Smooth muscle cell (in vitro differentiated cells): ENCODE results near the gene GRB14. TPM values are rescaled to one million over a fixed set of nuclear protein-coding genes. Genes with fewer than 3 reads are reported as not detected.

Experiments used
- DNase-seq: peaks from one replicate; lab custom pipeline; 2025; ENCODE audit not compliant: unreplicated experiment; lab: John Stamatoyannopoulos, UW
- H2AFZ ChIP-seq: fragments of 200-600 bp; sonication (generic); 2 replicates; pipeline ENCODE4 v1.6.0; 2016; ENCODE audit warnings: antibody characterized with exemption, low read depth, mild to moderate bottlenecking
- H3F3A ChIP-seq: fragments of 200-600 bp; sonication (generic); 2 replicates; pipeline ENCODE4 v1.6.0; 2017; ENCODE audit warnings: antibody characterized with exemption, low read depth
- H3K27ac ChIP-seq: fragments of 200-600 bp; sonication (generic); 2 replicates; pipeline ENCODE4 v1.5.1; 2016; ENCODE audit warnings: low read depth, mild to moderate bottlenecking
- H3K27me3 ChIP-seq: fragments of 200-600 bp; sonication (generic); 2 replicates; pipeline ENCODE4 v1.6.1; 2016; ENCODE audit warnings: low read depth, mild to moderate bottlenecking
- H3K36me3 ChIP-seq: fragments of 200-600 bp; sonication (generic); 2 replicates; pipeline ENCODE4 v1.5.1; 2016; ENCODE audit warnings: low read depth
- H3K4me1 ChIP-seq: fragments of 200-600 bp; sonication (generic); 2 replicates; pipeline ENCODE4 v1.5.1; 2016; ENCODE audit warnings: low read depth
- H3K4me2 ChIP-seq: fragments of 200-600 bp; sonication (generic); 2 replicates; pipeline ENCODE4 v1.6.0; 2016; ENCODE audit warnings: mild to moderate bottlenecking
- H3K4me3 ChIP-seq: fragments of 200-600 bp; sonication (generic); 2 replicates; pipeline ENCODE4 v1.5.1; 2016; ENCODE audit warnings: mild to moderate bottlenecking
- H3K79me2 ChIP-seq: fragments of 200-600 bp; sonication (generic); 2 replicates; pipeline ENCODE4 v1.6.0; 2016; ENCODE audit warnings: low read depth, mild to moderate bottlenecking
- H3K9ac ChIP-seq: fragments of 200-600 bp; sonication (generic); 2 replicates; pipeline ENCODE4 v1.6.0; 2016; ENCODE audit warnings: low read depth
- H3K9me3 ChIP-seq: fragments of 200-600 bp; sonication (generic); replicated peaks from 2 replicates; pipeline ENCODE4 v1.5.1; 2016; ENCODE audit warnings: low read depth
- H4K20me1 ChIP-seq: fragments of 200-600 bp; sonication (generic); 2 replicates; pipeline ENCODE4 v1.6.0; 2016; ENCODE audit warnings: low read depth
- CTCF ChIP-seq: fragments of 200-600 bp; sonication (generic); IDR thresholded peaks from 2 replicates; pipeline ENCODE4 v1.5.1; 2017; ENCODE audit warnings: borderline replicate concordance, mild to moderate bottlenecking, antibody characterized with exemption; ENCODE audit not compliant: insufficient read depth, poor library complexity, severe bottlenecking
- WGBS: methylation state at CpG from one replicate; pipeline ENCODE4 v1.1.7; 2016; ENCODE audit warnings: low lambda C conversion rate; 5-methylcytosine and 5-hydroxymethylcytosine counted together
- polyA plus RNA-seq: library from polyadenylated mRNA; unstranded; fragments of >200 nt; fragmentation: Nextera tagmentation; extraction: Ambion mirVana; gene quantifications from 2 replicates; pipeline ENCODE4 v1.2.1, GENCODE V29; 2016
- total RNA-seq: library from RNA; depleted of rRNA; stranded (reverse); fragments of >200 nt; gene quantifications from 2 replicates; pipeline ENCODE4 v1.2.3, GENCODE V29; 2014

The GRB14 gene
- total and polyA plus RNA-seq, 2 experiments from 2014 or later, result 0.22 TPM; not detected in 1

DNA sequence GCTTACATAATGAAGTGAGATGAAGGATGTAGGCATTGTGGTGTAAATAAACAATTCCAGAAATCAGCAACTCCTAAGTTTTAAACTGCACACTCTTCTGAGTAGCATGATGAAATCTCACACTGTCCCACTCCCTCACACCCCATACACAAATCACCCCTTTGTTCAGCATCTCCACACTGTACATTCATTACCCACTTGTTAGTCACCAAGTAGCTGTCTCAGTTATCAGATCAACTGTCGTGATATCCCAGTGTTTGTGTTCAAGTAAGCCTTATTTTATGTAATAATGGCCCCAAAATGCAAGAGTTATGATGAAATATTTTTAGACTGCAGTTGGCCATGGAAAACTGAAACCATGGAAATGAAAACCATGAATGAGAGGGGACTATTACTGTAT, 135.7 kb downstream of the GRB14 start:
- no peak overlapping the region for H3K4me3 ChIP-seq
- no peaks in the 10 kb centered on the region for H3K9me3 ChIP-seq
- no peaks in the 10 kb centered on the region for H3F3A ChIP-seq
- 20% methylated on average over 1 of the region's 1 CpG for WGBS
- H3K9ac ChIP-seq, result no peak overlapping the region
- no peak overlapping the region for H2AFZ ChIP-seq
- H3K27ac ChIP-seq, result no peak overlapping the region
- H3K36me3 ChIP-seq, result no peaks in the 10 kb centered on the region
- TF ChIP-seq CTCF, result no peak
- no peaks in the 10 kb centered on the region for H4K20me1 ChIP-seq
- H3K79me2 ChIP-seq, result no peaks in the 10 kb centered on the region
- no peak for DNase-seq
- no peaks in the 10 kb centered on the region for H3K27me3 ChIP-seq
- no peaks in the 10 kb centered on the region for H3K4me1 ChIP-seq
- no peak overlapping the region for H3K4me2 ChIP-seq

GRCh38 chr2:164479460-164479859, 141.8 kb downstream of the GRB14 start:
- H3K9me3 ChIP-seq, result no peaks in the 10 kb centered on the region
- H3K4me1 ChIP-seq, result no peaks in the 10 kb centered on the region
- no peaks in the 10 kb centered on the region for H3K27me3 ChIP-seq
- 18% methylated on average over 2 of the region's 2 CpGs for WGBS
- H3K4me3 ChIP-seq, result no peak overlapping the region
- no peak overlapping the region for H3K4me2 ChIP-seq
- H3K9ac ChIP-seq, result no peak overlapping the region
- no peak overlapping the region for H2AFZ ChIP-seq
- no peaks in the 10 kb centered on the region for H4K20me1 ChIP-seq
- H3K36me3 ChIP-seq, result no peaks in the 10 kb centered on the region
- no peak overlapping the region for H3K27ac ChIP-seq
- H3F3A ChIP-seq, result no peaks in the 10 kb centered on the region
- no peaks in the 10 kb centered on the region for H3K79me2 ChIP-seq
- TF ChIP-seq CTCF, result peak; percentile 53
- no peak for DNase-seq

DNA sequence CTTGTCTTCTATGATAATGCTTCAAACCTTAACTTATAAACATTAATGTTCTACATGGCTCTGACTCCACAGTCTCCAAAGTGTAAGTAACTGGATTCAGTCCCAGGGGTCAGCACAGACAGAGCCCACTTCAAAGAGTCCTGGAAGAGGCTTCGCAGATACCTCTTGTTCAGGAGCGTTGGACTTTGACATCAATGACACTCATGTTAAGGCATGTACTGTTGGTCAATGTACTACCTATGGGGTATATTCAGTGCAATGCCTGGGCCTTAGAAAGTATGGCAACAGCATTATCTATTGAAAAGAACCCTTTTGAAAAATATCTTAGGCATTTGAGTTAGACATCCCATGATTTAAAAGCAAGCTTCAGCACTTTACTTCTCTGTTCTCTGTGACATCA, 143.1 kb downstream of the GRB14 start:
- DNase-seq, result no peak
- no peak overlapping the region for H3K4me3 ChIP-seq
- TF ChIP-seq CTCF, result no peak
- no peaks in the 10 kb centered on the region for H3K4me1 ChIP-seq
- WGBS, result 91% methylated on average over 2 of the region's 2 CpGs
- H3K36me3 ChIP-seq, result no peaks in the 10 kb centered on the region
- H3F3A ChIP-seq, result no peaks in the 10 kb centered on the region
- no peaks in the 10 kb centered on the region for H4K20me1 ChIP-seq
- no peaks in the 10 kb centered on the region for H3K79me2 ChIP-seq
- no peak overlapping the region for H3K27ac ChIP-seq
- H3K9me3 ChIP-seq, result no peaks in the 10 kb centered on the region
- no peaks in the 10 kb centered on the region for H3K27me3 ChIP-seq
- H3K4me2 ChIP-seq, result no peak overlapping the region
- H3K9ac ChIP-seq, result no peak overlapping the region
- H2AFZ ChIP-seq, result no peak overlapping the region

DNA sequence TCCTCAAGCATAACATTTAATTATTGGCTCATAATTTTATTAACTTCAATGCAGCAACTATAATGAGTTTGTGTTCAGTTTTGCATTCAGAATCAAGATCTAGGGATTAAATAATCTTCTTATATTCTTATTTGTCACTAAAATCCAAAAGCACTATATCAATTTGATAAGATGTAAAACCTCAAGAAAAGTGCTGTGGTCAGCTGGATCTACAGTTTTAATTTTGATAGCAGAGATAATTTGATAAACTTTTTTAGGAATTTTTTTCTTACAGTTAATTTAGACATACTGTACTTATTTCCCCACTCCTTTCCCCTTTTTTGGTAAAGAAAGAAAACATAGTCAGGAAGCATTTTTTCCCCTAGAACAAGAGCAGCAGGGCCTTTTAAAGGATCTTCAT, 146.4 kb downstream of the GRB14 start:
- Histone ChIP-seq H3F3A (no peaks in the 10 kb centered on the region), H3K4me3 (no peak overlapping the region), H3K4me2 (no peak overlapping the region), H3K9me3 (no peaks in the 10 kb centered on the region), H3K79me2 (no peaks in the 10 kb centered on the region), H3K27ac (no peak overlapping the region), H2AFZ (no peak overlapping the region), H3K36me3 (no peaks in the 10 kb centered on the region), H3K9ac (no peak overlapping the region), H4K20me1 (no peaks in the 10 kb centered on the region), H3K4me1 (no peaks in the 10 kb centered on the region), H3K27me3 (no peaks in the 10 kb centered on the region)
- no peak for TF ChIP-seq CTCF
- DNase-seq, result no peak
